Kidney (tissue), 14 donors: Measurements from ENCODE around the gene TYW1B. TPM values are rescaled to one million over a fixed set of nuclear protein-coding genes. Genes with fewer than 3 reads are reported as not detected.
"Not testable (repeated sequence)": the region's sequence is repeated elsewhere in the genome, so short reads cannot be mapped to it uniquely, and the experiment has no call there.

Source experiments
- DNase-seq, 5 donors: peaks; one replicate each; pipeline ENCODE4 v3.0.0-alpha.2; 2013 to 2020
- FAIRE-seq: peaks from 2 replicates; lab custom pipeline; 2012; peaks lifted over from hg19 to GRCh38; lab: Jason Lieb, UNC
- H3K27ac ChIP-seq, 2 donors: one replicate each; pipeline ENCODE4 v1.7.0; 2013; ENCODE audit warnings: low read depth in 2 of 2, low read length in 2 of 2, inconsistent platforms in 1 of 2
- H3K27me3 ChIP-seq: one replicate; pipeline ENCODE4 v1.7.1; 2013; ENCODE audit warnings: low read length, inconsistent platforms; ENCODE audit not compliant: control insufficient read depth, insufficient read depth
- H3K36me3 ChIP-seq, 3 donors: one replicate each; pipeline versions ENCODE4 v1.7.0 to v1.7.1; 2013; ENCODE audit warnings: low read length in 3 of 3, control low read depth in 1 of 3, inconsistent platforms in 1 of 3; ENCODE audit not compliant: insufficient read depth in 3 of 3, control insufficient read depth in 2 of 3
- H3K4me1 ChIP-seq, 3 donors: one replicate each; pipeline versions ENCODE4 v1.7.0 to v1.7.1; 2013; ENCODE audit warnings: low read length in 3 of 3, inconsistent platforms in 1 of 3, low read depth in 1 of 3; ENCODE audit not compliant: control insufficient read depth in 2 of 3, insufficient read depth in 2 of 3
- H3K4me3 ChIP-seq, 3 donors: one replicate each; pipeline versions ENCODE4 v1.7.0 to v1.8.1; 2013; ENCODE audit warnings: low read length in 3 of 3, control low read depth in 1 of 3, inconsistent platforms in 1 of 3
- H3K9ac ChIP-seq, 3 donors: one replicate each; pipeline versions ENCODE4 v1.7.0 to v1.7.1; 2013; ENCODE audit warnings: low read length in 3 of 3, control low read depth in 1 of 3, inconsistent platforms in 1 of 3
- H3K9me3 ChIP-seq, 3 donors: one replicate each; pipeline versions ENCODE4 v1.7.0 to v1.7.1; 2013; ENCODE audit warnings: low read length in 3 of 3, control low read depth in 1 of 3, inconsistent platforms in 1 of 3; ENCODE audit not compliant: control insufficient read depth in 2 of 3, insufficient read depth in 1 of 3
- intact Hi-C: fragments of 100-400 bp; cut with DNase I; formaldehyde crosslinking; loops from one replicate; pipeline ENCODE4 v1.11.1; 2022
- polyA plus RNA-seq: library from polyadenylated mRNA; stranded (reverse); fragments of 350-450 nt; fragmentation: Illumina TruSeq; extraction: RNeasy Lipid Tissue Mini Kit (QIAGEN cat#74804); gene quantifications from one replicate; pipeline ENCODE4 v1.2.3, GENCODE V29; 2014; ENCODE audit warnings: low read depth, low replicate concordance; ENCODE audit not compliant: insufficient read depth
- total RNA-seq: library from RNA; stranded (reverse); fragmentation: NEBNext Ultra II Directional; extraction: Animal tissue kit (Norgen Biotek cat#: 25700); gene quantifications from one replicate; pipeline ENCODE4 v1.2.1, GENCODE V29; 2021
- TF ChIP-seq, protein P1 (sequence below): IDR thresholded peaks from 3 replicates; pipeline ENCODE4 v1.5.1; 2012; ENCODE audit warnings: mild to moderate bottlenecking, moderate library complexity, borderline replicate concordance; ENCODE audit not compliant: insufficient read depth; ENCODE audit errors: extremely low read depth
- donor health status: control.
- donor health status: control.
- donor health status: control.
- donor health status: control.
- donor health status: control.
- donor health status: DM: yes; HTN: yes; CAD: no.
- donor health status: Normal renal cell carcinoma (clear cell type).

The TYW1B gene
- total and polyA plus RNA-seq, 2 donors from 2014 or later, result 2.9 to 3.2 TPM

DNA sequence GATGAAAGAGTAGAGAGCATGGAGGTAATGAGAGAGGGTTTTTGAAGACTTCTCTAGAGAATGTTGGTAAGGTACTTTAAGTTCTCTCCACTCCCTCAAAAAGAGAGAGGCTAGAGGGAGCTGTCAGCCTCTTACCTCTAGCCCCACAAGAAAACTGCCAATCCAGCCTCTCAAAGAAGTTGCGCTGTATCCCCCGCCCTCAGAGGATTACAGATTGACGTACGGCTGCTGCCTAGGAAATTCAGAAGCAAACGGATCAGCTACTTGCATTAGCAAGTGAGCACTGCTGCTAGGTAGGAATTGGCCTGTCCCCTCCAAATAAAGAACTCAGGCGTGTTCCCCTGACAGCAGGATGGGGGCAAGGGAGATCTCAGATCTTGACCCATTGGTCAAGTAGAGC lies 34.2 kb downstream of the TYW1B start:
- Histone ChIP-seq H3K27me3 (no peaks in the 10 kb centered on the region), H3K9me3 (no peaks in the 10 kb centered on the region), H3K36me3 (peaks cover 0 to 2% (median 0%) of the 10 kb centered on the region in 3 donors), H3K27ac (no peak overlapping the region), H3K4me3 (no peak overlapping the region), H3K4me1 (no peaks in the 10 kb centered on the region), H3K9ac (no peak overlapping the region)
- no peak for FAIRE-seq
- no peak for DNase-seq
- TF ChIP-seq, protein P1, sequence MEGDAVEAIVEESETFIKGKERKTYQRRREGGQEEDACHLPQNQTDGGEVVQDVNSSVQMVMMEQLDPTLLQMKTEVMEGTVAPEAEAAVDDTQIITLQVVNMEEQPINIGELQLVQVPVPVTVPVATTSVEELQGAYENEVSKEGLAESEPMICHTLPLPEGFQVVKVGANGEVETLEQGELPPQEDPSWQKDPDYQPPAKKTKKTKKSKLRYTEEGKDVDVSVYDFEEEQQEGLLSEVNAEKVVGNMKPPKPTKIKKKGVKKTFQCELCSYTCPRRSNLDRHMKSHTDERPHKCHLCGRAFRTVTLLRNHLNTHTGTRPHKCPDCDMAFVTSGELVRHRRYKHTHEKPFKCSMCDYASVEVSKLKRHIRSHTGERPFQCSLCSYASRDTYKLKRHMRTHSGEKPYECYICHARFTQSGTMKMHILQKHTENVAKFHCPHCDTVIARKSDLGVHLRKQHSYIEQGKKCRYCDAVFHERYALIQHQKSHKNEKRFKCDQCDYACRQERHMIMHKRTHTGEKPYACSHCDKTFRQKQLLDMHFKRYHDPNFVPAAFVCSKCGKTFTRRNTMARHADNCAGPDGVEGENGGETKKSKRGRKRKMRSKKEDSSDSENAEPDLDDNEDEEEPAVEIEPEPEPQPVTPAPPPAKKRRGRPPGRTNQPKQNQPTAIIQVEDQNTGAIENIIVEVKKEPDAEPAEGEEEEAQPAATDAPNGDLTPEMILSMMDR, result no peak
- intact Hi-C loops, result no loop called here

DNA sequence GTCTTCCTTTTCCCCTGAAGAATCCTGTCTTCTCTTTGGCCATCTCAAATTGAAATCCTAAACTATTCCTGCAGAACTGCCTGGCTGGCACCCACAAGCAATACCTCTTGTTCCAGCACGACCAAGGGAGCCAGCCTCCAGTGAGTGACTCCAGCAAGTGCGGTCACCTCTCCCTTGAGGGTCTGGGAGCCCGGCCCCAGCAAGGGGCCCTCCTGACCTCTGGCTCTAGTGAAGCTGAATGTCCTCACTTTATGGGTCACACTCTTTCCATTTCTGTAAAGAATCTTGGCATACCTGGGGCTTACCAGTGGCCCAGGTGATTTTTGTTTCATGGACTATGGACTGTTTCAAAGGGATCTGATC lies 37.3 kb downstream of the TYW1B start:
- H3K9ac ChIP-seq, FAIRE-seq, DNase-seq, H3K27ac ChIP-seq, H3K4me3 ChIP-seq, H3K4me1 ChIP-seq, H3K36me3 ChIP-seq, intact Hi-C loops, H3K27me3 ChIP-seq, H3K9me3 ChIP-seq: not testable (repeated sequence)

DNA sequence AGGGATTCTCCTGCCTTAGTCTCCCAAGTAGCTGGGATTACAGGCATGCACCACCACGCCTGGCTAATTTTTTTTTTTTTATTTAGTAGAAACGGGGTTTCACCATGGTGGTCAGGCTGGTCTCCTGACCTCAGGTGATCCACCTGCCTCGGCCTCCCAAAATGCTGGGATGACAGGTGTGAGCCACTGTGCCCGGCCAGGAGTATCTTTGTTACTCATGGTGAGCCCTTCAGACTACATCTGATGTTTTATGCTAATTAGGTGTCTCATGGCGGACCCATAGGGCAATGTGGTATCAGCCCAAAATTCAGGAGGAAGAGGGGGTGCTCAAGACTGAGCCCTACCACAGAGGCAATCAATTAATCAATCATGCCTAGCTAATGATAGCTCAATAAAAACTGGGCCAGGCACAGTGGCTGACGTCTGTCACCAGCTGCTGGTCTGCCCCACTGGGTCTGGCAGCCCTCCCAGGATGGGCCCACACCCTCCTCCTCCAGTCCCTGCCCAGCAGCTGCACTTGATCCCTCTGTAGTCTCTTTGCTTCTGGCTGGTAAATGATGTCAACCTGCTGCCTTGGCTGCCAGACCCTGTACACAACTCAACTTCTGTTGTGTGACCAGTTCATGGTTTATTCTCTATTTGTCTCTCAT lies 37.8 kb downstream of the TYW1B start:
- intact Hi-C loops, H3K9ac ChIP-seq, H3K9me3 ChIP-seq, H3K27ac ChIP-seq, H3K36me3 ChIP-seq, H3K4me3 ChIP-seq, FAIRE-seq, H3K27me3 ChIP-seq, DNase-seq, H3K4me1 ChIP-seq: not testable (repeated sequence)

DNA sequence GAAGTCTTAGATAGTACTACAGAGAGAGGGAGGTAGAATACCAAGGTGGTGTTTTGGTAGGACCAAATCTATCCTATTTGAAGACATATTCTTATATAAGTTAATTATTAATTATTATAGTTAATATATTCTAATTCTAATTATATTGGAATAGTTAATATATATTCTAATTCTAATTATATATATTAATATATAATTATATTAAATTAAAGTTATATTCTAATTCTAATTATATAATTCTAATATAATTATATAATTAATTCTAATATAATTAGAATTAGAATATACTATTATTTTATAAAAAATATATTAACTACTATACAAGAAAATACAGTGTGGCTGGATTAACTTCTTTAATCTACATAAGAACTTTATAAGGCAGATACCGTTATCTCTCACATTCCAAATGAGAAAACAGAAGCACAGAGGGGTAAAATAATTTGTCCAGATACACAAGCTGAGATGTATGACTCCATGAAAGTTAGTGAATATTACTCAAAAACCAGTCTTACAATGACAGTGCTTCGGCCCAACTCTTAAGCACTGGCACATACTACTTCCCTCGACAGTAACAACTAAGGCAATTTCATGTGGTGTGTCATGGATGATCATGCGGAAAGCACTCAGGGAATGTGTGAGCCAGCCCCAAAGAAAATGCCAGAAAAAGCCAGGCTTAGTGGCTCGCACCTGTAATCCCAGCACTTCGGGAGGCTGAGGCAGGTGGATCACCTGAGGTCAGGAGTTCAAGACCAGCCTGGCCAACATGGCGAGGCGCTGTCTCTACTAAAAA lies 42.6 kb downstream of the TYW1B start:
- H3K9me3 ChIP-seq, result no peaks in the 10 kb centered on the region
- peak; percentile 94 for FAIRE-seq
- no peaks in the 10 kb centered on the region for H3K27me3 ChIP-seq
- peak in 2 of 5 donors; percentile 16 to 20 for DNase-seq
- H3K9ac ChIP-seq, result no peak overlapping the region
- H3K36me3 ChIP-seq, result no peaks in the 10 kb centered on the region
- H3K4me3 ChIP-seq, result no peak overlapping the region
- no peaks in the 10 kb centered on the region for H3K4me1 ChIP-seq
- TF ChIP-seq, protein P1, result no peak
- intact Hi-C loops, result no loop called here
- no peak overlapping the region for H3K27ac ChIP-seq

DNA sequence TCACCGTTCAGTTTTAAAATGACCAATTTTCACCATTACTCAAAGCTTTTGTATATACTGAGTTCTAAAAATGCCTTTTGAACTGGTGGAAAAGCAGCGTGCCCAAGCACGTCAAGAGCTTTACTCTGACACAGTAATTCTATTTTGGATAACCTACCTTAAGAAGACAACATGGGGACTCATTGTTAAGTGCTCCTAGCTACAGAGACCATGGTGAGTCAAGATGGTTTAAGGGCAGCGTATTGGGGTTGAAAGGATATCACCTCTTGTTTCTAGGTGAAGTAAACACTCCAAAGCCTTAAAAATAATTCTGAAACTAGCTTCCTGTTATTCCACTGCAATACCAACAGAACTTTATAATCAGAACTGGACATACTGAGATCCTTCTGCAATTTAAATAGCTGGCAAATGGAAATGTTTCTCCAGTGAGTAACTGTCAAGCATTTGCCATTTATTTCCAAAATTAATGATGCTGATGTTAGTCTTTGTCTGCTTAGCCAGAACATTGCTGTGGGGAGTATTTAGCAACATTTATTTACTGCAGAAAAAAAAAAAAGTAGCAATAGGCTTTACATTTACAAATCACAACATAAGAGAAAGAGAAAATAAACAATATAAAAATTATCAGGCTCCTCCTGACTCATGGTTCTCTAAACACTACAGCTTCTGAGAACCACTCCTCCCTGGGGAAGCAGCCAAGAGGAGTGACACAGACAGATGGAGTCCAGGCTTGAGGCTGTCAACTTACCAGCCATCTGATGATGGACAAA lies 44.2 kb downstream of the TYW1B start:
- FAIRE-seq, H3K27me3 ChIP-seq, H3K9me3 ChIP-seq, H3K36me3 ChIP-seq, H3K4me1 ChIP-seq, intact Hi-C loops, H3K9ac ChIP-seq, H3K4me3 ChIP-seq, H3K27ac ChIP-seq: not testable (repeated sequence)
- peak in 2 of 5 donors; percentile 8 to 48 for DNase-seq
